Omental fat pad (tissue), 4 donors: ENCODE data around the gene PTPRK. TPM values are rescaled to one million over a fixed set of nuclear protein-coding genes. Genes with fewer than 3 reads are reported as not detected.

Source experiments
- ATAC-seq: fragments of 150-250 bp; one replicate; pipeline ENCODE4 v1.9.1; 2016; ENCODE audit warnings: mild to moderate bottlenecking, moderate library complexity; ENCODE audit not compliant: low FRiP score
- DNase-seq: peaks from one replicate; pipeline ENCODE4 v3.0.0-alpha.2; 2019; ENCODE audit warnings: low spot score
- total RNA-seq, 4 donors: library from RNA; depleted of rRNA; stranded (reverse); fragments of >200 nt; gene quantifications; one replicate each; pipeline ENCODE4 v1.1.0, GENCODE V29; 2016
- TF ChIP-seq, protein P1 (sequence below), 3 donors: fragments of 450-650 bp; IDR thresholded peaks; one replicate each; pipeline ENCODE4 v1.5.1; 2016 to 2017; ENCODE audit warnings: antibody characterized with exemption in 3 of 3, mild to moderate bottlenecking in 3 of 3, moderate library complexity in 2 of 3

PTPRK gene
- total RNA-seq, 4 donors from 2014 or later = 16.2 to 32.6 (median 20.9) TPM

DNA sequence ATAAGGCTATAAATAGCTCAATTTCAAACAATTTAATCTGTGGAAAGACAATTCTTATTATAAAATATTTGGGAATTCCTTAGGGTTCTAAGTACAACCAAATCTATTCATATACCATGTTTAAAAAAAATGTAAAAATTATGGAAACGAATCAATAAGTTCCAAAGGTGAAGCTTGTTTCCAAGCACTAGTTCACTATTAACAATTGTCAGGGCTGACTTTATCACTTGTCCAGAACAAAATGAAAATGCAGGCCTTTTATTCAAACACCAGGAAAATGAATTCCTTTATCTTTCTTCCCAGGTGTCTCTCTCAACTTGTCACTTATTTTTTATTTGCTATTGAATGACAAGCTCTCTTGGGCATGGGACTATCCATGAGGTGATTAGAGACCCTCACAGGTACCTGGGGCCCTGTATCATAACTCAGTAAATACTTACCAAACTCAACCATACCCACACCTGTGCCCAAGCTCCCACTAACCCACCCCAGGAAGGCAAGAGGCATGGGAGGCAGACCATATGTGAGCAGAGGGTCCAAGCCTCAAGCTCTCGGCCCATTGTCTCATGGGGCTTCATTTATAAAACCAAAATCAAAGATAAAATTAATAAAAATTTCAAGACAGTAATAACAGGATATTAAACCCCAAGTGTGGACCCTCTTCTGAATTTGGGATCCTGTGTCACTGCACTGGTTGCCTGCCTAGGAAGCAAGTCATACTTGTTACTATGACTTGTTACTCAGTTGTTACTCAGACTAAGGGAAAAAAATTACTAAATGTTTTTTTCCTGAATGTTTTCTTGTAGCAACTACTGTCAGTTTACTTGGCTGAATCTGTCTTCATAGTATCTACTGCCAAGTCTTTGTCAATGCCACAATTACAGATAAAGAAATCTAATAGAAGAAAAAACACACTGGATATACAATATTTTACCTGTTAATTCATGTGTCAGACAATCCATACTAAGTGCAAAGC is 54.7 kb downstream of the PTPRK start:
- no peak for DNase-seq
- peak; percentile 66 for ATAC-seq
- TF ChIP-seq, protein P1, sequence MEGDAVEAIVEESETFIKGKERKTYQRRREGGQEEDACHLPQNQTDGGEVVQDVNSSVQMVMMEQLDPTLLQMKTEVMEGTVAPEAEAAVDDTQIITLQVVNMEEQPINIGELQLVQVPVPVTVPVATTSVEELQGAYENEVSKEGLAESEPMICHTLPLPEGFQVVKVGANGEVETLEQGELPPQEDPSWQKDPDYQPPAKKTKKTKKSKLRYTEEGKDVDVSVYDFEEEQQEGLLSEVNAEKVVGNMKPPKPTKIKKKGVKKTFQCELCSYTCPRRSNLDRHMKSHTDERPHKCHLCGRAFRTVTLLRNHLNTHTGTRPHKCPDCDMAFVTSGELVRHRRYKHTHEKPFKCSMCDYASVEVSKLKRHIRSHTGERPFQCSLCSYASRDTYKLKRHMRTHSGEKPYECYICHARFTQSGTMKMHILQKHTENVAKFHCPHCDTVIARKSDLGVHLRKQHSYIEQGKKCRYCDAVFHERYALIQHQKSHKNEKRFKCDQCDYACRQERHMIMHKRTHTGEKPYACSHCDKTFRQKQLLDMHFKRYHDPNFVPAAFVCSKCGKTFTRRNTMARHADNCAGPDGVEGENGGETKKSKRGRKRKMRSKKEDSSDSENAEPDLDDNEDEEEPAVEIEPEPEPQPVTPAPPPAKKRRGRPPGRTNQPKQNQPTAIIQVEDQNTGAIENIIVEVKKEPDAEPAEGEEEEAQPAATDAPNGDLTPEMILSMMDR (IDR thresholded peaks at IDR 0.05) = no peak

DNA sequence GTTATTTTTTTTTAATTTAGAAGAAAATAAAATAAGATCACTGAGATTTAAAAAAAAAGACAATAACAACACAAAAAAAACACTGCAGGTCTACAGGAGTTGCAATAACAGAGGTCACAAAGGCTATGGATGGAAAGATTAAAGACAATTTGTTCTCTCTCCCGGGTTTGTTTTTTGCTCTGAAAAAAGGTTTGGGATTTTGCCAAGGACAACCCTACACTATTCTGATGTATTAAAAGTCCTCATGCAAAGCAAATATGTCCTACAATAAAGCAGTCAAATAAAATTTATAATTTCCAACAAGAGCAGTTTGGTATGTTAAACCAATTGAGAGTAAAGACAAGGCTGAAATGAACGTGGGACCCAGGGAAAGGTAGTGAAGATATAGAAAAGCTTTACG is 55.6 kb downstream of the PTPRK start:
- DNase-seq (no peak), ATAC-seq (no peak)
- TF ChIP-seq, protein P1 (IDR thresholded peaks at IDR 0.05) = no peak

DNA sequence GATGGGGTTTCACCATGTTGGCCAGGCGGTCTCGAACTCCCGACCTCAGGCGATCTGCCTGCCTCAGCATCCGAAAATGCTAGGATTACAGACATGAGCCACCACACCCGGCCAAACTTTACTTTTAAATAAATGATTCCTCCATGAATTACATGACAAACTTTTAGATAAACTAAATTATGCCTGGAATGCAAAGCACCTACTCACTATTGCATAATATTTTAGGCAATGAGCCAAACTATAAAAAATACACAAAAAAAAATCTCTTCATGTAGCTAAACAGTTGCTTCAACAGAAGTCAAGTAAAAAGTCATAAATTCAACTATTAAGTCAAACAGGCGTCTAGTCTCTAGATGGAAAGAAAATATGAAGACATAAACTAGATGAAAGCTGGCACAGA is 56.5 kb downstream of the PTPRK start:
- DNase-seq = no peak
- TF ChIP-seq, protein P1 (IDR thresholded peaks at IDR 0.05) = no peak
- peak; percentile 74 for ATAC-seq

DNA sequence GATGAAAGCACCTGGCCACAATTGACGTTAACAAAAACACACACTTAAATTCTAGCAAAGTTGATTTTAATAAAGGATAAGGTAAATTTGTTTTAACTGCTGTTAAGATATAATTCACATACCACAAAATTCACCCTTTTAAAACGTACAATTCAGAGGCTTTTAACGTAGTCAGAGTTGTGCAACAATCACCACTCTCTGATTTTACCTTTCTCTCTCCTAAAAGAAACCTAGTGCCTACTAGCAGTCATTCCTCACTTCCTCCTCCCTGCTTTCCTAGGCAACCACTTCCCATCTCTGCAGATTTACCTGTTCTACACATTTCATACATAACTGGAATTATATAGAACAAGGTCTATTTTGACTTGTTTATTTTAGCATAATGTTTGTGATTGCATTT is 58.9 kb downstream of the PTPRK start:
- no peak for DNase-seq
- TF ChIP-seq, protein P1 (IDR thresholded peaks at IDR 0.05) = no peak

DNA sequence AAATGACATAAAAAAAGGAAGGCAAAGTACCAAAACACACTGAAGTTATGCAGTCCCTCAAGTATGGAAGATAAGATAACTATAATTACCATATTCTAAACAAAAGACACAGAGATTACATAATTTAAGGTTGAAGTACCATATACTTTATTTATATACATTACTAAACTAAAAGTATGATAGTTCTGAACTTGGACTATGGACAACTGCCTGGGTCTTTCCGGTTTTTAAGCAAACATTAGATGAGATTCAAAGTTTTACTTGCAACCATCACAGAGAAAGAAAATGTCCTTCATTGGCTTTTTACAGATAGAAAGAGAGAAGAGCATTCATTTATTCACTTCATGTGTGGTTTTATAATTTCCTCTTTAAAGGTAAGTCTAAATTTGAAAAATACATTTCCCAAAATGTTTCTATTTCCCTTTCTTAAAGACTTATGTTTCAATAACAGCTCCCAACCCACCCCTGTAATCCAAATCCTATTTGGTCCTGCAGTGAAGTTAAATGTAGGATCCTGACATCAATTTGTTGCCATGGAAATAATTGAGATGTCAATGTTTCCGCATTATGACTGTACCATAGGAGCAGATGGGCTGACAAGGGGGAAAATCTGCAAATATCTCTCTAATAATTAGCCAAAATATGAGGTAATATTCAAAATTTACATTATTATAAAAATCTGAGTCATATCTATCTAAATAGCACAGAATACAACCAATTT is 63.7 kb downstream of the PTPRK start:
- ATAC-seq (no peak), DNase-seq (no peak)
- TF ChIP-seq, protein P1 (IDR thresholded peaks at IDR 0.05) = no peak

More for the DNA sequence above, 58.9 kb downstream of the PTPRK start:
- ATAC-seq = no peak

DNA sequence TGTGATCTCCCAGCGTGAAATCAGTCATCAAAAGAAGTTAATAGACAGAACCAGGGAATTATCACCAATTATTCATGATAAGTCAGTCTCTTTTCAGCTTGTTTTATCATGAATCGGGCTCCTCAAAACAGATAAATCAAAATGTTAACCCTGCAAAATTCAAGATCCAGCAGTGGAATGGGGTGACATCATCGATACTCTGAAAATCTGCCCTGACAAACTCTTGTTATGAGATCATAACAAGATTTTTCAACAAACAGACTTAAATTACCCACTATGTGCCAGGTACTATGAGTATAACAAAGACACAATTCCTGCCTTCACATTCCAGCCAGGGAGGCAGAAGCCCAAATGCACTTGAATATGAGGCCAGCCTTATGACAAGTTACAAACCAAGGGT is 64.4 kb downstream of the PTPRK start:
- TF ChIP-seq, protein P1 (IDR thresholded peaks at IDR 0.05) = no peak
- DNase-seq (no peak), ATAC-seq (no peak)
